ENCODE measurements around the gene LAMA2. TPM values are rescaled to one million over a fixed set of nuclear protein-coding genes. Genes with fewer than 3 reads are reported as not detected.

The LAMA2 gene
- total RNA-seq, 2 experiments from 2014 or later = 0.69 to 1.5 TPM

DNA sequence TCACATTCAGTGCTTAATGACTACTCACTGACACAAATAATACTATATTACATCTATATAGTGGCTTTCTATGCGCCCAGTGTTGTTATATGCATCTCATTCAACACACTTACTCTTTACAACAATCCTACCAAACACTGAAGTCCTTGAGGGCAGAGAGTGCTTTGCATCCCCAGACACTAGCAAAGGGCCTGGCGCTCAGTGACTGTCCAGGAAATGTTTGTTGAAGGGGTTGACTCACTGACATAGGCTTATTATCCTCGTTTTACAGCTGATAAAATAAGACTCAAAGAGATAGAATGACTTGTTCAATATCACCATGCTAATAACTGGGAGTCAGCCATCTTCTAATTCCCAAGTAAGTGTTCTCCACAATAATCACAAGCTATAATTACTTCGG lies 663.8 kb downstream of the LAMA2 start:
- CTCF ChIA-PET = interaction anchor here (1.0 to 1.5 kb wide), 4 partner anchors 15 to 295 kb away, joined by 3 to 5 read pairs (median 3); no protein-coding TSS in a partner anchor
- no peaks in the 10 kb centered on the region for H3K27me3 Mint-ChIP-seq
- no peak for ATAC-seq
- DNase-seq = no peak
- POLR2A ChIA-PET = no interaction called here
- H3K4me3 Mint-ChIP-seq = no peak overlapping the region
- intact Hi-C loops (cut with micrococcal nuclease) = no loop called here
- no peaks in the 10 kb centered on the region for H3K9me3 Mint-ChIP-seq
- no peaks in the 10 kb centered on the region for H3K36me3 Mint-ChIP-seq (ENCODE audit: low read depth)
- H3K4me1 Mint-ChIP-seq (ENCODE audit: low read depth) = peaks cover 3% of the 10 kb centered on the region
- H3K27ac Mint-ChIP-seq = no peak overlapping the region
- TF ChIP-seq, protein P1, sequence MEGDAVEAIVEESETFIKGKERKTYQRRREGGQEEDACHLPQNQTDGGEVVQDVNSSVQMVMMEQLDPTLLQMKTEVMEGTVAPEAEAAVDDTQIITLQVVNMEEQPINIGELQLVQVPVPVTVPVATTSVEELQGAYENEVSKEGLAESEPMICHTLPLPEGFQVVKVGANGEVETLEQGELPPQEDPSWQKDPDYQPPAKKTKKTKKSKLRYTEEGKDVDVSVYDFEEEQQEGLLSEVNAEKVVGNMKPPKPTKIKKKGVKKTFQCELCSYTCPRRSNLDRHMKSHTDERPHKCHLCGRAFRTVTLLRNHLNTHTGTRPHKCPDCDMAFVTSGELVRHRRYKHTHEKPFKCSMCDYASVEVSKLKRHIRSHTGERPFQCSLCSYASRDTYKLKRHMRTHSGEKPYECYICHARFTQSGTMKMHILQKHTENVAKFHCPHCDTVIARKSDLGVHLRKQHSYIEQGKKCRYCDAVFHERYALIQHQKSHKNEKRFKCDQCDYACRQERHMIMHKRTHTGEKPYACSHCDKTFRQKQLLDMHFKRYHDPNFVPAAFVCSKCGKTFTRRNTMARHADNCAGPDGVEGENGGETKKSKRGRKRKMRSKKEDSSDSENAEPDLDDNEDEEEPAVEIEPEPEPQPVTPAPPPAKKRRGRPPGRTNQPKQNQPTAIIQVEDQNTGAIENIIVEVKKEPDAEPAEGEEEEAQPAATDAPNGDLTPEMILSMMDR (IDR thresholded peaks at IDR 0.05) = no peak

DNA sequence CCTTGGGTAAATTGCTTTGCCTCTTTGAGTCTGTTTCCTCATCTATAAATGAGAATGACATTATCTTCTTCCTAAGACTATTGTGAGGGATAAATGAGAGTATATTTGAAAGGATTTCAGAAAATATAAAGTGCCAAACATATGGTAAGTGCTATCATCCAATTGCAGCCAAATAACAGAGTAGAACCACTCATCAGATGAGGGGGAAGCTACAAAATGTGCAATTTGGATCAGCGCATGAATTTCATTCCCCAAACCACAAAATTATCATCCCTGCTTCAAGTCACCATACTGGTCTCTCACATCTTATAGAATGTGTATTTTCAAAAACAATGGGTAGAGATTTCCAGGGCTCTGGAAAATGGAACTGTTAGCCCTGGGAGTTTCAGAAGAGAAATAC lies 668.5 kb downstream of the LAMA2 start:
- no peaks in the 10 kb centered on the region for H3K36me3 Mint-ChIP-seq (ENCODE audit: low read depth)
- ATAC-seq = no peak
- no peaks in the 10 kb centered on the region for H3K9me3 Mint-ChIP-seq
- intact Hi-C loops (cut with micrococcal nuclease) = no loop called here
- TF ChIP-seq, protein P1 (IDR thresholded peaks at IDR 0.05) = no peak
- no peak for DNase-seq
- H3K27me3 Mint-ChIP-seq = peaks cover 4% of the 10 kb centered on the region
- ChIA-PET POLR2A (interaction anchor here (0.7 kb wide), 1 partner anchor 535 kb away, joined by 3 read pairs; no protein-coding TSS in a partner anchor), CTCF (interaction anchor here (1.0 kb wide), 1 partner anchor 54 kb away, joined by 3 read pairs; no protein-coding TSS in a partner anchor)
- no peak overlapping the region for H3K4me3 Mint-ChIP-seq
- H3K4me1 Mint-ChIP-seq (ENCODE audit: low read depth) = no peaks in the 10 kb centered on the region
- no peak overlapping the region for H3K27ac Mint-ChIP-seq

DNA sequence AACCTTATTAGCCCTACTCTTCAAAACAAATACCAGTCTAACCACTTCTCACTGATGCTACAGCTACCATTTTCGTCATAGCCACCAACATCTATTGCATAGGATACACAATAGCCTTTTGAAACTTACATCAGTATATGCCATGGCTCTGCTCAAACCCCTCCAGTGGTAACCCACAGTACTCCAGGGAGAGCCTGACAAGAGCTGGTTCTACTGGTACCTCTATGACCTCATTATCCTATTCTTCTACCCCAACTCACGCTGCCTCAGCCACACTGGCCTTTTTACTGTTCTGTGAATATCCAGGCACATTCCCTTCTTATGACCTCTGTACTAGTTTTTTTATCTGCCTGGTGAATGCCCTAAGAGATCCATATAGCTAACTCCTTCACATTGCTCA lies 669.5 kb downstream of the LAMA2 start:
- intact Hi-C loops (cut with micrococcal nuclease) = no loop called here
- no peak for ATAC-seq
- no peak for DNase-seq
- TF ChIP-seq, protein P1 (IDR thresholded peaks at IDR 0.05) = no peak
- Mint-ChIP-seq H3K4me3 (no peak overlapping the region), H3K4me1 (ENCODE audit: low read depth) (no peaks in the 10 kb centered on the region), H3K36me3 (ENCODE audit: low read depth) (no peaks in the 10 kb centered on the region), H3K27me3 (peaks cover 4% of the 10 kb centered on the region), H3K27ac (no peak overlapping the region), H3K9me3 (no peaks in the 10 kb centered on the region)
- ChIA-PET POLR2A (no interaction called here), CTCF (interaction anchor here (0.6 kb wide), 1 partner anchor 18 kb away, joined by 3 read pairs; no protein-coding TSS in a partner anchor)

DNA sequence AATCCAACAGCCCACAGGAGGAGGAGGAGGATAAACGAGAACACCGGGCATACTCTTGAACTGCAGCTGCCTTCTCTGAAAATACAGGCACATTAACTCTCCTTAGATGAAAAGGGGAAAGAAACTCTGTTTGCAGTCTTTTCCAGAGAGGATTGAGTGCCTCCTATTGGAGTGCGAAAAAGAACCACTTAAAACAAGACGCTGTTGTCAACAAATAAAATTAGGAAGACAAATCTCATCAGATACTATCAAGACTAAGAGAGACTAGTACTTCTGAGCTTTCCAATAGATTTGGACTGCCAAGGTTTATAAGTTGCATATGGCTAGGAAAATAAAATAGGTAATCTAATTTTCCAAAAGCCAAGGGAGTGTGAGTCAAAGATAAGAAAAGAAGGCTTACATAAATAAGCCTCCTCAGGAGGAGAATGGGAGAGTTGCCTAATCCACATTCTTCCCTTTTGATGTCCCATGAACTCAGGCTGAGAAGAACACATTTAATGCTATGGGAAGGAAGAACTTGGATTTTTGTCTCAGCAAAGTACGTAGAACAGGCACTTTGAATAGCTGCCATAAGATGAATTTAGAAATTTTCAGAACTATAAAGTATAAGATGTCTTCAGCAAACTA lies 672.4 kb downstream of the LAMA2 start:
- H3K27me3 Mint-ChIP-seq = peaks cover 6% of the 10 kb centered on the region
- DNase-seq = no peak

DNA sequence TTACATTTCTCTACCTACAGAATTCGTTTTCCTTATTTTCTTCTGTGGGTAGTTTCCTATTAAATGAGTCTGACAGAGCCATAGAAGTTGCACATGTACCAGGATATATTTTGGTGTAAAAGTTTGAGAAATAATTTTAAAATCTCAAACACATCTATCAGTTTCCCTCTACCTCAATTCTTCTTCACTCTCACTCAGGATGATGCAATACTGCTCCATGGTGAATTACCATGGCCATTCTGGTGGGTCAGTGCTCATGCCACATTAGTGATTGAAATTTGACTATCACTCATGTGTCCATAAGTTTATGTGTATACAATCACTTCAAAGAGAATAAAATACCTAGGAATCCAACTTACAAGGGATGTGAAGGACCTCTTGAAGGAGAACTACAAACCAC lies 675.3 kb downstream of the LAMA2 start:
- Mint-ChIP-seq H3K36me3 (ENCODE audit: low read depth) (no peaks in the 10 kb centered on the region), H3K9me3 (no peaks in the 10 kb centered on the region), H3K4me1 (ENCODE audit: low read depth) (no peaks in the 10 kb centered on the region), H3K27me3 (peaks cover 2% of the 10 kb centered on the region), H3K27ac (no peak overlapping the region), H3K4me3 (no peak overlapping the region)
- TF ChIP-seq, protein P1 (IDR thresholded peaks at IDR 0.05) = no peak
- POLR2A ChIA-PET = no interaction called here
- ATAC-seq = no peak
- no peak for DNase-seq
- CTCF ChIA-PET = interaction anchor here (1.2 kb wide), 1 partner anchor 9 kb away, joined by 4 read pairs; no protein-coding TSS in a partner anchor
- intact Hi-C loops (cut with micrococcal nuclease) = no loop called here

More for the DNA sequence above, 672.4 kb downstream of the LAMA2 start:
- intact Hi-C loops (cut with micrococcal nuclease) = no loop called here
- no peak for ATAC-seq
- TF ChIP-seq, protein P1 (IDR thresholded peaks at IDR 0.05) = no peak
- POLR2A ChIA-PET = no interaction called here
- Mint-ChIP-seq H3K9me3 (no peaks in the 10 kb centered on the region), H3K27ac (no peak overlapping the region), H3K4me1 (ENCODE audit: low read depth) (no peaks in the 10 kb centered on the region), H3K4me3 (no peak overlapping the region), H3K36me3 (ENCODE audit: low read depth) (no peaks in the 10 kb centered on the region)
- CTCF ChIA-PET = no interaction called here

Measured in activated CD8-positive, alpha-beta T cell treated with anti-CD3 and anti-CD28 coated beads for 36 hours (primary cell).